T-cell (primary cell): ENCODE data around the gene ETS1. TPM values are rescaled to one million over a fixed set of nuclear protein-coding genes. Genes with fewer than 3 reads are reported as not detected.
A peak's percentile ranks its signal among the peaks of the same experiment; 100 is the strongest.

Experiments
- ATAC-seq, 4 experiments: fragments of 200-7000 bp in 3 of 4; fragments of 150-1000 bp in 1 of 4; cut with Tn5 transposase; replicated peaks in 1 of 4; 1 replicate in 3 of 4; 2 replicates in 1 of 4; pipeline ENCODE4 v1.10.0; 2021; ENCODE audit warnings: moderate library complexity in 3 of 4, mild to moderate bottlenecking in 2 of 4, moderate number of reproducible peaks in 1 of 4
- CTCF ChIA-PET, 2 donors: fragments of 300-600 bp; sonication (Branson Sonifier 250); formaldehyde crosslinking; loops; one replicate each; lab custom pipeline; 2022; ENCODE audit warnings: antibody characterized with exemption in 2 of 2; lab: Charles Lee
- POLR2A ChIA-PET, 2 donors: fragments of 300-600 bp; sonication (Branson Sonifier 250); formaldehyde crosslinking; loops; one replicate each; lab custom pipeline; 2022; ENCODE audit warnings: antibody characterized with exemption in 2 of 2; lab: Charles Lee
- DNase-seq, 35 experiments: peaks; one replicate each; pipeline versions ENCODE4 v3.0.0 to v3.0.0-alpha.2; 2013 to 2023
- H3K27ac ChIP-seq: one replicate; pipeline ENCODE4 v1.5.1; 2013; ENCODE audit warnings: low read length
- H3K27me3 ChIP-seq, 2 experiments: replicated peaks in 1 of 2; 1 replicate in 1 of 2; 2 replicates in 1 of 2; pipeline versions ENCODE4 v1.6.1 to v1.7.0; 2013; ENCODE audit warnings: low read length in 1 of 2, mixed read lengths in 1 of 2; ENCODE audit not compliant: control insufficient read depth in 2 of 2, insufficient read depth in 2 of 2; ENCODE audit errors: extremely low read depth in 1 of 2
- H3K36me3 ChIP-seq, 2 donors: 1 replicate in 1 of 2; 2 replicates in 1 of 2; pipeline versions ENCODE4 v1.6.1 to v1.7.0; 2013; ENCODE audit warnings: low read length in 1 of 2; ENCODE audit not compliant: control insufficient read depth in 2 of 2, insufficient read depth in 1 of 2; ENCODE audit errors: extremely low read depth in 1 of 2
- H3K4me1 ChIP-seq, 2 experiments: 1 replicate in 1 of 2; 2 replicates in 1 of 2; pipeline versions ENCODE4 v1.6.1 to v1.7.0; 2013; ENCODE audit warnings: low read length in 2 of 2, mixed read lengths in 1 of 2; ENCODE audit not compliant: insufficient read depth in 2 of 2, control insufficient read depth in 1 of 2; ENCODE audit errors: extremely low read depth in 1 of 2
- H3K4me3 ChIP-seq, 2 donors: 1 replicate in 1 of 2; 2 replicates in 1 of 2; pipeline versions ENCODE4 v1.5.1 to v1.7.0; 2013; ENCODE audit warnings: mild to moderate bottlenecking in 2 of 2, low read length in 1 of 2, moderate library complexity in 1 of 2; ENCODE audit not compliant: control insufficient read depth in 1 of 2; ENCODE audit errors: extremely low read depth in 1 of 2
- H3K9me3 ChIP-seq: 2 replicates; pipeline ENCODE4 v1.7.0; 2013
- H3K27ac Mint-ChIP-seq, 2 donors: one replicate each; pipeline ENCODE4 v1.8.0; 2020 to 2021; ENCODE audit warnings: mild to moderate bottlenecking in 2 of 2, mixed read lengths in 2 of 2
- H3K27me3 Mint-ChIP-seq, 2 donors: one replicate each; pipeline ENCODE4 v1.8.0; 2021 to 2022; ENCODE audit warnings: mixed read lengths in 2 of 2
- H3K36me3 Mint-ChIP-seq: one replicate; pipeline ENCODE4 v1.8.0; 2021; ENCODE audit warnings: mixed read lengths
- H3K4me1 Mint-ChIP-seq, 3 donors: one replicate each; pipeline ENCODE4 v1.8.0; 2020 to 2022; ENCODE audit warnings: mixed read lengths in 3 of 3, mild to moderate bottlenecking in 1 of 3
- H3K4me3 Mint-ChIP-seq, 3 donors: one replicate each; pipeline ENCODE4 v1.8.0; 2020 to 2022; ENCODE audit warnings: mild to moderate bottlenecking in 3 of 3, mixed read lengths in 3 of 3, moderate library complexity in 3 of 3
- H3K9me3 Mint-ChIP-seq, 3 donors: one replicate each; pipeline ENCODE4 v1.8.0; 2020 to 2022; ENCODE audit warnings: mixed read lengths in 3 of 3
- WGBS: methylation state at CpG from one replicate; pipeline ENCODE4 v1.1.5; 2013; ENCODE audit warnings: missing lambda C conversion rate; ENCODE audit not compliant: insufficient coverage; 5-methylcytosine and 5-hydroxymethylcytosine counted together
- total RNA-seq, 35 experiments: library from RNA in 6 of 35; stranded (reverse) in 6 of 35; fragments of 120-200 nt in 1 of 35; gene quantifications; one replicate each; pipeline versions ENCODE4 v1.2.1 to v1.2.4 and lab custom pipeline; 2013 to 2026

The ETS1 gene
- total RNA-seq, 5 donors from 2014 or later (not counting 1 experiment from before 2014, with no cell fraction given) = 773 to 1,065 (median 854) TPM

DNA sequence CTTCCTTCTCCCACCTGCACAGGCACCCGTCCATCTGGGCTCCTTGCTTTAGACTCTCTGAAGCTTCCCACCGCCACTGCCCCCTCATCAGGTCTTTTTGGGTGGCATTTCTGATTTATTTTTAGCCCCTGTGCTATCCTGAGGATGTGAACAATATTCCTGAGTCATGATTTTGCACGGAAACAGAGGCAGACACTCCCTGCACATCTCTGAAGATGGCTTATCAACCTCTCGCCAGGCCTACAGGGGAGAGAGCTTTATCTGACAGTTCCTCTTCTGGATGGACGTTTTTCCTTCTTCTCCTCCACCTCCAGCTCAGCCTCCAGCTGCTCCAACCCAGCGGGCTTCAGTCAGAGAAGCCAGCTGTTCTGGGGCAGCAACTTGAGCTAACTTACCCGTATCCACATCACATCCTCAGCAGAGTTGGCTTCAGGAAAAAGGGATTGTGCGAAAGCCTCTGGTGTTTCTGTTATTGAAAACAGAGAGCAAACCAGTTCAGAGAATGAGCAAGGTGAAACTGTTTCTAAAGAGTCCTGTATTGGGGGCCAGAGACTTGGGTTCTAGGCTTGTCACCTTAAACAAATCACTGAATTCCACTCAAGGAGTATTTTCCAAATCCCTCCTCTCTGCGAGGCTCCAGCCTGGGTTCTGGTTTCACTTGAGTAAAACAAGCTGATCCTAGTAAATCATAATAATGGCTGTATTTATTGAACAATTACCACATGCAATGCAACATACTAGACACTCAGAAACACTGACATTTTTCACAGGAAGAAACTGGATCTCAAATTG lies 33.1 kb upstream of the ETS1 start:
- Mint-ChIP-seq H3K4me1 (peaks cover 70 to 73% (median 72%) of the 10 kb centered on the region in 3 donors), H3K9me3 (no peaks in the 10 kb centered on the region), H3K27me3 (peaks cover 0 to 1% of the 10 kb centered on the region in 2 donors), H3K4me3 (peak overlapping the region in 1 of 3 donors; percentile 27), H3K27ac (peak overlapping the region; percentile 99 to 100), H3K36me3 (no peaks in the 10 kb centered on the region)
- Histone ChIP-seq H3K4me3 (no peak overlapping the region), H3K27me3 (no peaks in the 10 kb centered on the region), H3K36me3 (no peaks in the 10 kb centered on the region), H3K27ac (peak overlapping the region; percentile 19), H3K9me3 (no peaks in the 10 kb centered on the region), H3K4me1 (peaks cover 49 to 54% of the 10 kb centered on the region in 2 experiments)
- ATAC-seq = no peak
- DNase-seq = no peak
- ChIA-PET POLR2A (interaction anchor here in 1 of 2 donors (0.6 to 0.9 kb wide), 2 partner anchors 94 to 315 kb away, joined by 3 read pairs; no protein-coding TSS in a partner anchor), CTCF (interaction anchor here (0.6 to 1.7 kb wide), 4 partner anchors 9 to 156 kb away, joined by 3 to 6 read pairs (median 4); no protein-coding TSS in a partner anchor)
- WGBS = 100% methylated on average over 1 of the region's 9 CpGs

DNA sequence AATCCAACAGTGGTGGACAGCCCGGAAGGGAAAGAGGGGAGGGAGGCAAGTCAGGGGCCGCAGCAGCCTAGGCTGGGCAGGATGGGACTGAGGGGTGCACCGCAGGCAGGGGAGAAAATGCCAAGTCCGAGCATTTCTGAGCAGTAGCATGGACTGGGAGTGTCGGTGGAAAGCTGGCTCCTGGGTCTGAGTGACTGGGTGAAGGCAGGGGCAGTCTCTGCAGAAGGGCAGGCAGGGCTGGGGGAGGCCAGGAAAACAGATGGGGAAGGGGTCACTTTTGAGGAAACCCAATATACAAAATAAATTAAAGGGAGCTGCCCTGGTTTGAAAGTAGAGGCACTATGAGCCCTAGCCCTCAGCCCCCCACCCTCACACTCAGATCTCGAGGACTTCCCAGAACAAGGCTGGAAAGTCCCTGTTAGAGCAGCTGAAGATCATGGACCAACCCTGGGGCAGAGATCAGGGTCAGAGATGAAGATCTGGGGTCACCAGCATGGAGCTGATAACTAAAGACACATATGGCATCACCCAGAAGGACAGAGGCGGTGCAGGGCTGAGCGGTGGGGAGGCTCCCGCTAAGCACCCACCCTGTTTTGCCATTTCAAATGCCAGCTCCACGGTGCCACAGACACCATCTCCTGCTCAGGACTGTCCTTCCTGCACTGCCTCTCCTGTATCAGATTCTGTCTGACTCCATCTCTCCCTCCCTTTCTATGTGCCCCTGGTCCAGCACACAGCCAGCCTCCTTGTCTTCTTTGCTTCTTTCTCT lies 32.4 kb upstream of the ETS1 start:
- Mint-ChIP-seq H3K4me1 (peaks cover 63 to 69% (median 69%) of the 10 kb centered on the region in 3 donors), H3K27me3 (peaks cover 0 to 1% of the 10 kb centered on the region in 2 donors), H3K36me3 (no peaks in the 10 kb centered on the region), H3K4me3 (peak overlapping the region in 1 of 3 donors; percentile 27), H3K27ac (peak overlapping the region; percentile 99 to 100), H3K9me3 (no peaks in the 10 kb centered on the region)
- WGBS = 84% methylated on average over 7 of the region's 10 CpGs
- DNase-seq (peak in 1 of 35 experiments; percentile 37), ATAC-seq (peak in 1 of 4 experiments; percentile 12)
- Histone ChIP-seq H3K36me3 (no peaks in the 10 kb centered on the region), H3K4me1 (peaks cover 42 to 46% of the 10 kb centered on the region in 2 experiments), H3K4me3 (no peak overlapping the region), H3K27me3 (no peaks in the 10 kb centered on the region), H3K27ac (no peak overlapping the region), H3K9me3 (no peaks in the 10 kb centered on the region)
- POLR2A ChIA-PET = interaction anchor here in 1 of 2 donors (0.6 to 0.9 kb wide), 2 partner anchors 9 to 314 kb away, joined by 3 read pairs; no protein-coding TSS in a partner anchor
- CTCF ChIA-PET = interaction anchor here (0.6 to 1.7 kb wide), 3 partner anchors 11 to 157 kb away, joined by 3 to 4 read pairs (median 4); no protein-coding TSS in a partner anchor

DNA sequence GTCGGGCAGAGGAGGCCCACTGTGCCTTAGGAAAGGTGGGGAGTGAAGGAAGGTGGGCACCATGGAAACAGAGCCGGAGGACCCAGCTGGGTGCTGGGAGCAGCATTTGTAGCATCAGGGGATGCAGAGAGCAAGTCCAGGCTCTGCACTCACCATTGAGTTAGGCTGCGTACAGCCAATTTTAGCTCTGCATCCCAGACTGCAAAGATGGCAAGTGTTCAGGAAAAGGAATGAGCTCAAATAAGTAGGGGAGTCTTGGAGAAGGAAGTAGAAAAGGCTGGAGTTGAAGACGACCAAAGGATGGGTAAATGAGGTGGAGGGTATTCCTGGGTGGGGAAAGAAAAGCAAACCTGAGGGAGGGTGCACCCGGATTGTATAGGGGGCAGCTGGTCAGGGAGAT lies 31.6 kb upstream of the ETS1 start:
- no peaks in the 10 kb centered on the region for H3K9me3 Mint-ChIP-seq
- no peak for DNase-seq
- H3K36me3 Mint-ChIP-seq = no peaks in the 10 kb centered on the region
- peak overlapping the region; percentile 47 to 71 for H3K27ac Mint-ChIP-seq
- ChIA-PET CTCF (interaction anchor here in 1 of 2 donors (1.0 kb wide), 1 partner anchor 12 kb away, joined by 4 read pairs; no protein-coding TSS in a partner anchor), POLR2A (interaction anchor here (0.6 kb wide), 2 partner anchors 9 to 919 kb away, joined by 3 to 4 read pairs; no protein-coding TSS in a partner anchor)
- Histone ChIP-seq H3K36me3 (no peaks in the 10 kb centered on the region), H3K27ac (no peak overlapping the region), H3K4me3 (no peak overlapping the region), H3K4me1 (peaks cover 40 to 44% of the 10 kb centered on the region in 2 experiments), H3K27me3 (no peaks in the 10 kb centered on the region), H3K9me3 (no peaks in the 10 kb centered on the region)
- WGBS = 95% methylated on average over 5 of the region's 5 CpGs
- H3K4me3 Mint-ChIP-seq = no peak overlapping the region
- ATAC-seq = no peak
- H3K4me1 Mint-ChIP-seq = peaks cover 59 to 69% (median 68%) of the 10 kb centered on the region in 3 donors
- H3K27me3 Mint-ChIP-seq = no peaks in the 10 kb centered on the region

DNA sequence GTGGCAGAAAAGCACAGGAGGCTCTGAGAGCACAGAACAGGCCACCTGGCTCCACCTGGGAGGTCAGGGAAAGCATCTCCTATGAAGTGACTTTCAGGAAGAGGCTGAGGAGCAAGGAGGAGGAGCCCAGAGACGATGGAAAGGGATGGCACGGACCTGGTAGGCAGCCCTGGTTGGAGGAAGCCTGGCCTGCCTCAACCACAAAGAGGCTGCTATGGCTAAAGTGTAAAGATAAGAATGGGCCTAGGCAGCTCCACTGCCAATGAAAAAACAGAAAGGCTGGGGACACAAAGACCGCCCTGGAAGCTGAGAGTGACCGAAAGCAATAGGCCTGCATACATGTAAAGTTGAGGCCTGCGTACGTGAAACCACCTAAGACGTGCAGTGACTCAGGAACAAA lies 31.2 kb upstream of the ETS1 start:
- peak overlapping the region; percentile 12 to 71 for H3K27ac Mint-ChIP-seq

DNA sequence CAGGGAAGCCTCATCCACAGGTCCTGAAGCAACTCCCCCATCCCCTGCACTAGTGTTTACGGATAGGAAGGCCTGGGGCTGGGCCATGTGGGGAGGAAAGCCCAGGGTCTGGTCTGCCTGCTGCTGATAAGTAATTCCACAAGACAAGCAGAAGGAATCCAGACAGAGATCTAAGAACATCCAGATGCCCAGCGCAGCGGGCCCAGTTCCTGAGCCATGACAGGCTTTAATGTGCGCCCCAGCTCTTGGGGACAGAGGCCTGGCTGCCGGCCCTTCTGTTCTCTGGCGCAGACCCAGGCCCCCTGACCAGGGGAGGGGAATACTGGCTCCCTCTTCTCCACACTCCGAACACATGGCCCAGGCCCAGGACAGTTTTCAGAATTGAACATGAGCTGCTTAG lies 28.8 kb upstream of the ETS1 start:
- no peaks in the 10 kb centered on the region for H3K36me3 Mint-ChIP-seq
- H3K27me3 ChIP-seq = no peaks in the 10 kb centered on the region
- no peaks in the 10 kb centered on the region for H3K9me3 ChIP-seq
- ATAC-seq (no peak), DNase-seq (no peak)
- WGBS = 100% methylated on average over 2 of the region's 7 CpGs
- ChIA-PET POLR2A (interaction anchor here (0.5 to 1.1 kb wide), 3 partner anchors 9 to 72 kb away, joined by 3 read pairs; no protein-coding TSS in a partner anchor), CTCF (interaction anchor here in 1 of 2 donors (0.6 kb wide), 1 partner anchor 74 kb away, joined by 7 read pairs; no protein-coding TSS in a partner anchor)
- H3K27ac ChIP-seq = no peak overlapping the region
- H3K4me3 Mint-ChIP-seq = no peak overlapping the region
- no peak overlapping the region for H3K4me3 ChIP-seq
- H3K27me3 Mint-ChIP-seq = no peaks in the 10 kb centered on the region
- no peaks in the 10 kb centered on the region for H3K36me3 ChIP-seq
- H3K4me1 Mint-ChIP-seq = peaks cover 51 to 63% (median 61%) of the 10 kb centered on the region in 3 donors
- peak overlapping the region in 1 of 2 donors; percentile 57 for H3K27ac Mint-ChIP-seq
- H3K9me3 Mint-ChIP-seq = no peaks in the 10 kb centered on the region
- H3K4me1 ChIP-seq = peaks cover 40 to 47% of the 10 kb centered on the region in 2 experiments

More for the DNA sequence above, 31.2 kb upstream of the ETS1 start:
- Mint-ChIP-seq H3K36me3 (no peaks in the 10 kb centered on the region), H3K9me3 (no peaks in the 10 kb centered on the region), H3K4me1 (peaks cover 60 to 69% (median 66%) of the 10 kb centered on the region in 3 donors), H3K4me3 (no peak overlapping the region), H3K27me3 (no peaks in the 10 kb centered on the region)
- ATAC-seq (no peak), DNase-seq (no peak)
- Histone ChIP-seq H3K4me1 (peaks cover 41 to 45% of the 10 kb centered on the region in 2 experiments), H3K9me3 (no peaks in the 10 kb centered on the region), H3K4me3 (no peak overlapping the region), H3K36me3 (no peaks in the 10 kb centered on the region), H3K27me3 (no peaks in the 10 kb centered on the region), H3K27ac (no peak overlapping the region)
- CTCF ChIA-PET = interaction anchor here in 1 of 2 donors (0.7 kb wide), 1 partner anchor 277 kb away, joined by 5 read pairs; no protein-coding TSS in a partner anchor
- 97% methylated on average over 7 of the region's 7 CpGs for WGBS
- POLR2A ChIA-PET = interaction anchor here in 1 of 2 donors (0.6 kb wide), 1 partner anchor 919 kb away, joined by 4 read pairs; no protein-coding TSS in a partner anchor
